Colonic mucosa (tissue), 4 donors: Measurements from ENCODE around the gene KAZALD1. TPM values are rescaled to one million over a fixed set of nuclear protein-coding genes. Genes with fewer than 3 reads are reported as not detected.

Source experiments
- DNase-seq: peaks from one replicate; pipeline ENCODE4 v3.0.0-alpha.2; 2020
- H3K27ac ChIP-seq: fragments of 200-600 bp; one replicate; pipeline ENCODE4 v1.8.0; 2021
- H3K27me3 ChIP-seq: fragments of 200-600 bp; one replicate; pipeline ENCODE4 v1.8.0; 2021
- H3K36me3 ChIP-seq: fragments of 200-600 bp; one replicate; pipeline ENCODE4 v1.8.0; 2021
- H3K4me1 ChIP-seq: fragments of 200-600 bp; one replicate; pipeline ENCODE4 v1.8.0; 2021; ENCODE audit warnings: mild to moderate bottlenecking
- H3K4me3 ChIP-seq: fragments of 200-600 bp; one replicate; pipeline ENCODE4 v1.8.0; 2021
- H3K9ac ChIP-seq, 2 donors: one replicate each; pipeline ENCODE4 v1.7.0; 2013; ENCODE audit warnings: control low read depth in 2 of 2, low read depth in 2 of 2, low read length in 2 of 2
- H3K9me3 ChIP-seq: fragments of 200-600 bp; one replicate; pipeline ENCODE4 v1.8.0; 2021
- intact Hi-C: fragments of 100-400 bp; cut with DNase I; formaldehyde crosslinking; loops from one replicate; pipeline ENCODE4 v1.14.1; 2022
- total RNA-seq, 2 donors: library from RNA; stranded (reverse); fragmentation: NEBNext Ultra II Directional in 1 of 2; extraction: Animal tissue kit (Norgen Biotek cat#: 25700) in 1 of 2; gene quantifications; one replicate each; pipeline ENCODE4 v1.2.1, GENCODE V29; 2021
- TF ChIP-seq, protein P1 (sequence below): fragments of 200-600 bp; IDR thresholded peaks from one replicate; pipeline ENCODE4 v1.8.0; 2022; ENCODE audit warnings: antibody characterized with exemption, mild to moderate bottlenecking
- donor health status: healthy.
- donor health status: DM: no; HTN: no; CAD: no.
- donor health status: DM: no; HTN: no; CAD: no.

The KAZALD1 gene
- total RNA-seq, 2 donors from 2014 or later, result 11.5 to 32.4 TPM

GRCh38 chr10:101087965-101088364 lies 26.2 kb downstream of the KAZALD1 start:
- H3K27me3 ChIP-seq, result peaks cover 13% of the 10 kb centered on the region
- TF ChIP-seq, protein P1, sequence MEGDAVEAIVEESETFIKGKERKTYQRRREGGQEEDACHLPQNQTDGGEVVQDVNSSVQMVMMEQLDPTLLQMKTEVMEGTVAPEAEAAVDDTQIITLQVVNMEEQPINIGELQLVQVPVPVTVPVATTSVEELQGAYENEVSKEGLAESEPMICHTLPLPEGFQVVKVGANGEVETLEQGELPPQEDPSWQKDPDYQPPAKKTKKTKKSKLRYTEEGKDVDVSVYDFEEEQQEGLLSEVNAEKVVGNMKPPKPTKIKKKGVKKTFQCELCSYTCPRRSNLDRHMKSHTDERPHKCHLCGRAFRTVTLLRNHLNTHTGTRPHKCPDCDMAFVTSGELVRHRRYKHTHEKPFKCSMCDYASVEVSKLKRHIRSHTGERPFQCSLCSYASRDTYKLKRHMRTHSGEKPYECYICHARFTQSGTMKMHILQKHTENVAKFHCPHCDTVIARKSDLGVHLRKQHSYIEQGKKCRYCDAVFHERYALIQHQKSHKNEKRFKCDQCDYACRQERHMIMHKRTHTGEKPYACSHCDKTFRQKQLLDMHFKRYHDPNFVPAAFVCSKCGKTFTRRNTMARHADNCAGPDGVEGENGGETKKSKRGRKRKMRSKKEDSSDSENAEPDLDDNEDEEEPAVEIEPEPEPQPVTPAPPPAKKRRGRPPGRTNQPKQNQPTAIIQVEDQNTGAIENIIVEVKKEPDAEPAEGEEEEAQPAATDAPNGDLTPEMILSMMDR, result no peak

GRCh38 chr10:101089520-101090299 lies 27.9 kb downstream of the KAZALD1 start:
- H3K9ac ChIP-seq, result no peak overlapping the region
- H3K9me3 ChIP-seq, result no peaks in the 10 kb centered on the region
- no peaks in the 10 kb centered on the region for H3K4me1 ChIP-seq
- H3K4me3 ChIP-seq, result no peak overlapping the region
- DNase-seq, result peak; percentile 41
- TF ChIP-seq, protein P1, result no peak
- H3K27ac ChIP-seq, result no peak overlapping the region
- H3K27me3 ChIP-seq, result peaks cover 7% of the 10 kb centered on the region
- intact Hi-C loops, result no loop called here
- H3K36me3 ChIP-seq, result no peaks in the 10 kb centered on the region

More at GRCh38 chr10:101087965-101088364, 26.2 kb downstream of the KAZALD1 start:
- DNase-seq, result no peak
- Histone ChIP-seq H3K4me3 (no peak overlapping the region), H3K4me1 (no peaks in the 10 kb centered on the region), H3K9me3 (no peaks in the 10 kb centered on the region), H3K27ac (no peak overlapping the region), H3K9ac (no peak overlapping the region), H3K36me3 (no peaks in the 10 kb centered on the region)
- intact Hi-C loops, result no loop called here

DNA sequence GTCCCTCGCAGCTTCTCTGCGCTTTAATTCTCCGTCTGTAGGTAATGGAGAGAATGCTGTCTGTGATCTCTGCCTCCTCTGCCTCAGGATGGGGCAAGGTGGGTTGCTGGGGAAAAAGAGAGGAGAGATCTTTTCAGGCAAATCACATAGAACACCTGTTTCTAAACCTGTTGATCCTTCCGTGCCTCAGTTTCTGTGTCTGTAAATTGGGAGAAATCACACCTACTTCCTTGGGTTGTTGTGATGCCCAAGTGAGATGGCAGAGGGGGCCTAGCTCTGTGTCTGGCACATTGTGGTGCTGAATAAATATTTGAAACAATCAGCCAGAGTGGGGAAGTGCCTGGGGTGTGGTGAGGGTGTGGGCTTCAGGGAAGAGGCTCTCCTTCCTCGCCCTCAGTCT lies 28.8 kb downstream of the KAZALD1 start:
- no peak overlapping the region for H3K9ac ChIP-seq
- H3K9me3 ChIP-seq, result no peaks in the 10 kb centered on the region
- H3K36me3 ChIP-seq, result no peaks in the 10 kb centered on the region
- no peak overlapping the region for H3K4me3 ChIP-seq
- no peak for DNase-seq
- H3K27ac ChIP-seq, result no peak overlapping the region
- TF ChIP-seq, protein P1, result no peak
- intact Hi-C loops, result no loop called here
- no peaks in the 10 kb centered on the region for H3K4me1 ChIP-seq
- peaks cover 7% of the 10 kb centered on the region for H3K27me3 ChIP-seq

DNA sequence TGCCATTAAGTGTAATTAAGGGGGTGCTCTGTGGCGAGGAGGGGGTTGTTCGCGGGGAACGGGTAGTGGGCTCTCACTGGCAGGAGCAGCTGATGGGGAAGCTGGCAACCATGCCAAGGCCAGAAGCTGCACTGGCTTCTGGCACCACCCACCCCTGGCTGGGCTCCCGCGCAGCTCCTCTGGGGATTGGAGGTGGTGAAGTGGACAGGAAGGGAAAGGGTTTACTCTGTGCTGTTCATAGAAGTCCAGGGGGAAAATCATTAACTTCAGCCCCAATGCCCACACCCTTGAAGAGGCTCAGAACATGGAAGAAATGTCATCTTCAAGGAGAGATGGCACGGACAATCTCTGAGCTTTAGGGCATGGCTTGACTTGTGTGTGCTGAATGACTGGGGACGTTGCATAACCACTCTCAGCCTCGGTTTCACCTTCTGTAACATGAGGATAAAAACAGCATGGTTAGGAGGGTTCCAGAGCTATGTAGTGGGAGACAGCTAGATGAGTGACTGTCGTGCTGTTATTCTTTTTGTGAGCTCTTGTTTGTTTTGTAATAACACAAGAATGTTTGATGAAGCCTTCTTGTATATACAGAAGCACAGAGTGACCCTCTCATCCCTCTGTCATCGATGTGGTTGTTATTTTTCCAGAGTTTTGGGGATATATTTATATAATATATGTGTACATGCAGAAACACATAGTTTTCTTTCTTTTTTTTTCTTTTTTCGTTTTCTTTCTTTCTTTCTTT lies 29.9 kb downstream of the KAZALD1 start:
- Histone ChIP-seq H3K9me3 (no peaks in the 10 kb centered on the region), H3K27me3 (peaks cover 7% of the 10 kb centered on the region), H3K4me1 (no peaks in the 10 kb centered on the region), H3K36me3 (no peaks in the 10 kb centered on the region), H3K4me3 (no peak overlapping the region), H3K9ac (no peak overlapping the region), H3K27ac (no peak overlapping the region)
- TF ChIP-seq, protein P1, result no peak
- intact Hi-C loops, result no loop called here
- DNase-seq, result no peak

GRCh38 chr10:101092881-101093354 lies 31.1 kb downstream of the KAZALD1 start:
- H3K27me3 ChIP-seq, result peaks cover 7% of the 10 kb centered on the region
- H3K4me3 ChIP-seq, result no peak overlapping the region
- TF ChIP-seq, protein P1, result no peak
- intact Hi-C loops, result no loop called here
- H3K9me3 ChIP-seq, result no peaks in the 10 kb centered on the region
- no peak overlapping the region for H3K9ac ChIP-seq
- H3K27ac ChIP-seq, result no peak overlapping the region
- H3K36me3 ChIP-seq, result no peaks in the 10 kb centered on the region
- DNase-seq, result no peak
- H3K4me1 ChIP-seq, result no peaks in the 10 kb centered on the region
